ENCODE results near the gene MLST8.

GRCh38 chr16:2252806-2253148 lies 47.5 kb downstream of the MLST8 start:
- TF ChIP-seq, protein P1, sequence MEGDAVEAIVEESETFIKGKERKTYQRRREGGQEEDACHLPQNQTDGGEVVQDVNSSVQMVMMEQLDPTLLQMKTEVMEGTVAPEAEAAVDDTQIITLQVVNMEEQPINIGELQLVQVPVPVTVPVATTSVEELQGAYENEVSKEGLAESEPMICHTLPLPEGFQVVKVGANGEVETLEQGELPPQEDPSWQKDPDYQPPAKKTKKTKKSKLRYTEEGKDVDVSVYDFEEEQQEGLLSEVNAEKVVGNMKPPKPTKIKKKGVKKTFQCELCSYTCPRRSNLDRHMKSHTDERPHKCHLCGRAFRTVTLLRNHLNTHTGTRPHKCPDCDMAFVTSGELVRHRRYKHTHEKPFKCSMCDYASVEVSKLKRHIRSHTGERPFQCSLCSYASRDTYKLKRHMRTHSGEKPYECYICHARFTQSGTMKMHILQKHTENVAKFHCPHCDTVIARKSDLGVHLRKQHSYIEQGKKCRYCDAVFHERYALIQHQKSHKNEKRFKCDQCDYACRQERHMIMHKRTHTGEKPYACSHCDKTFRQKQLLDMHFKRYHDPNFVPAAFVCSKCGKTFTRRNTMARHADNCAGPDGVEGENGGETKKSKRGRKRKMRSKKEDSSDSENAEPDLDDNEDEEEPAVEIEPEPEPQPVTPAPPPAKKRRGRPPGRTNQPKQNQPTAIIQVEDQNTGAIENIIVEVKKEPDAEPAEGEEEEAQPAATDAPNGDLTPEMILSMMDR (IDR thresholded peaks at IDR 0.05; ENCODE audit: low read depth, low read length, missing input control) = no peak
- TF ChIP-seq, protein P2, sequence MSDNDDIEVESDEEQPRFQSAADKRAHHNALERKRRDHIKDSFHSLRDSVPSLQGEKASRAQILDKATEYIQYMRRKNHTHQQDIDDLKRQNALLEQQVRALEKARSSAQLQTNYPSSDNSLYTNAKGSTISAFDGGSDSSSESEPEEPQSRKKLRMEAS (IDR thresholded peaks at IDR 0.05) = no peak
- TF ChIP-seq GABPA (IDR thresholded peaks at IDR 0.05 in 1 of 2, conservative IDR thresholded peaks at IDR 0.05 in 1 of 2) (no peak), YY1 (IDR thresholded peaks at IDR 0.05) (no peak), SP1 (IDR thresholded peaks at IDR 0.05) (no peak), EGR1 (IDR thresholded peaks at IDR 0.05; ENCODE audit: low read depth in 2 of 2) (no peak), NR2F2 (IDR thresholded peaks at IDR 0.05) (no peak), RAD21 (IDR thresholded peaks at IDR 0.05) (no peak)

Data from liver (tissue), 3 donors.